Stimulated activated CD4-positive, alpha-beta T cell treated with anti-CD3 and anti-CD28 coated beads, Interleukin-12 subunit alpha, Interleukin-12 subunit beta, amount 100 ng/mL, for 4 hours (primary cell): ENCODE results near the gene CDC40.
"Not testable (repeated sequence)": the region's sequence is repeated elsewhere in the genome, so short reads cannot be mapped to it uniquely, and the experiment has no call there.

Experiments
- DNase-seq: peaks from one replicate; pipeline ENCODE4 v3.0.0-alpha.2; 2020

The CDC40 gene

DNA sequence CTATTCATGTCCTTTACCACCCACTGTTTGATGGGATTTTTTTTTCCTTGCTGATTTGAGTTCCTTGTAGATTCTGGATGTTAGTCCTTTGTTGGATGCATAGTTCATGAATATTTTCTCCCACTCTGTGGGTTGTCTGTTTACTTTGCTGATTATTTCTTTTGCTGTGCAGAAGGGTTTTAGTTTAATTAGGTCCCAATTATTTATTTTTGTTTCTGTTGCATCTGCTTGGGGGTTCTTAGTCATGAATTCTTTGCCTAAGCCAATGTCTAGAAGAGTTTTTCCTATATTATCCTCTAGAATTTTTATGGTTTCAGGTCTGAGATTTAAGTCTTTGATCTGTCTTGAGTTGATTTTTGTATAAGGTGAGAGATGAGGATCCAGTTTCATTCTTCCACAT is 92.6 kb downstream of the CDC40 start:
- DNase-seq: not testable (repeated sequence)

DNA sequence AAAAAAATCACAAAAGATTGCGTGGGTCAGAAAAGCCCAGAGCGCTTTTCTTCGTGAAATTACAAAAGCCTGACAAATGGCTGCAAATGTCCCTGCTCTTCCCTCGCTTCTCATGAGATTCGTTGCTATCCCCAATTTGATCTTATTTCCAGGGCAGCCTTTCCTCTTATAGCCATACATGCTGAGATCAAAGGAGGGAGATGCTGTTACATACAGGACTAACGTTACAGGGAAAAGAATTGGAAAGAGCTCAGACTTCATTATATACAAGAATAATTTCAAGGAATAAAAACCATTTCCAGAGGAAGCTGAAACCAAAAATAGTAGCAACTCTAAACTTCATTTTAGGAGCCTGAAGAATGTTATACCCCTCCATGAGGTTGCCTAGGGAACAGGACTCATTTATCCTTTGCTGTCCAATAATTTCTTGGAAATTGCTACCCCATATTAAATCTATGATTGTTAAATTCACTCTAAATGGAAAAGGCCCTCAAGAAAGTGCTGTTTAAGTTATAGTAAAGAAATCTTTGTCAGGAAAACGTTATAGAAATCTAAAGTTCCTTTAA is 97.0 kb downstream of the CDC40 start:
- no peak for DNase-seq
